ENCODE measurements around the gene SLC25A42. TPM values are rescaled to one million over a fixed set of nuclear protein-coding genes. Genes with fewer than 3 reads are reported as not detected.

Gene SLC25A42
- total RNA-seq, 1 donor from 2014 or later: 7.5 TPM

DNA sequence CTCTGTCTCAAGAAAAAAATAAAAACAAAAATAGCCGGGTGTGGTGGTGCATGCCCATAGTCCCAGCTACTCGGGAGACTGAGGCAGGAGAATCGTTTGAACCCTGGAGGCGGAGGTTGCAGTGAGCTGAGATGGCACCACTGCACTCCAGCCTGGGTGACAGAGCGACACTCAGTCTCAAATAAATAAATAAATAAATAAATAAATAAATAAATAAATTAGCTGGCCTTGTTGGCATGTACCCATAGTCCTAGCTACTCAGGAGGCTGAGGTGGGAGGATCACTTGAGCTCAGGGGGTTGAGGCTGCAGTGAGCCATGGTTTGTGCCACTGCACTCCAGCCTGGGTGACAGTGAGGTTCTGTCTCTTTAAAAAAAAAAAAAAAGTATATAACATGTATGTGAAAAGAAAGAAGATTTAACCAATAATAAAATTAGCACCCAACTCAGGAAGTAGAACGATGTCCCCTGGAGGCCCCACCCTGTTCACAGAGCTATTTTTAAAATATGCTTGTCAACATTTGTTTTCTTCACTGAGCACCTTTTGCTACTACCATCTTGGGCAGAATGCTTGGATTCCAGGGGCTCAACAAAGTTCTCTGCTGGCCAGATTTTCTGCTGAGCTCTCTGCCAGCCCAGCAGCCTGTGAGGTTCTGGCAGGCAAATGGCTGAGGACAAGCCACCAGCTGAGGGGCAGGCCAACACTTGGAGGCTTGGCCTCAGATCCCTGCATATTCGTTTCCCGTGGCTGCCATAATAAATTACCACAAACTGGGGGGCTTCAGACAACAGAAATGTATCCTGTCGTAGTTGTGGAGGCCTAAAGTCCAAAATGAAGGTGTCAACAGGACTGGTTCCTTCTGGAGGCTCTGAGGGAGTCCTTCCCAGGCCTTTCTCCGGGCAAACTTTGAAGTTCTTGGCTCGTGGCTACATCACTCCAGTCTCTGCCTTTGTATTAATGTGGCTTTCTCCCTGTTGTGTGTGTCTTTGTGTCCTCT is 5.2 kb downstream of the SLC25A42 start:
- peaks cover 8% of the 10 kb centered on the region for H3K27me3 Mint-ChIP-seq (ENCODE audit: unreplicated experiment)
- DNase-seq (ENCODE audit: low spot score): no peak
- no peak overlapping the region for H3K4me3 Mint-ChIP-seq (ENCODE audit: unreplicated experiment)
- TF ChIP-seq, protein P1, sequence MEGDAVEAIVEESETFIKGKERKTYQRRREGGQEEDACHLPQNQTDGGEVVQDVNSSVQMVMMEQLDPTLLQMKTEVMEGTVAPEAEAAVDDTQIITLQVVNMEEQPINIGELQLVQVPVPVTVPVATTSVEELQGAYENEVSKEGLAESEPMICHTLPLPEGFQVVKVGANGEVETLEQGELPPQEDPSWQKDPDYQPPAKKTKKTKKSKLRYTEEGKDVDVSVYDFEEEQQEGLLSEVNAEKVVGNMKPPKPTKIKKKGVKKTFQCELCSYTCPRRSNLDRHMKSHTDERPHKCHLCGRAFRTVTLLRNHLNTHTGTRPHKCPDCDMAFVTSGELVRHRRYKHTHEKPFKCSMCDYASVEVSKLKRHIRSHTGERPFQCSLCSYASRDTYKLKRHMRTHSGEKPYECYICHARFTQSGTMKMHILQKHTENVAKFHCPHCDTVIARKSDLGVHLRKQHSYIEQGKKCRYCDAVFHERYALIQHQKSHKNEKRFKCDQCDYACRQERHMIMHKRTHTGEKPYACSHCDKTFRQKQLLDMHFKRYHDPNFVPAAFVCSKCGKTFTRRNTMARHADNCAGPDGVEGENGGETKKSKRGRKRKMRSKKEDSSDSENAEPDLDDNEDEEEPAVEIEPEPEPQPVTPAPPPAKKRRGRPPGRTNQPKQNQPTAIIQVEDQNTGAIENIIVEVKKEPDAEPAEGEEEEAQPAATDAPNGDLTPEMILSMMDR (IDR thresholded peaks at IDR 0.05; ENCODE audit: unreplicated experiment): no peak
- peaks cover 8% of the 10 kb centered on the region for H3K4me1 Mint-ChIP-seq (ENCODE audit: unreplicated experiment)
- H3K27ac Mint-ChIP-seq (ENCODE audit: unreplicated experiment): no peak overlapping the region
- H3K9me3 Mint-ChIP-seq (ENCODE audit: unreplicated experiment): no peaks in the 10 kb centered on the region
- H3K36me3 Mint-ChIP-seq (ENCODE audit: low read depth, unreplicated experiment): no peaks in the 10 kb centered on the region

DNA sequence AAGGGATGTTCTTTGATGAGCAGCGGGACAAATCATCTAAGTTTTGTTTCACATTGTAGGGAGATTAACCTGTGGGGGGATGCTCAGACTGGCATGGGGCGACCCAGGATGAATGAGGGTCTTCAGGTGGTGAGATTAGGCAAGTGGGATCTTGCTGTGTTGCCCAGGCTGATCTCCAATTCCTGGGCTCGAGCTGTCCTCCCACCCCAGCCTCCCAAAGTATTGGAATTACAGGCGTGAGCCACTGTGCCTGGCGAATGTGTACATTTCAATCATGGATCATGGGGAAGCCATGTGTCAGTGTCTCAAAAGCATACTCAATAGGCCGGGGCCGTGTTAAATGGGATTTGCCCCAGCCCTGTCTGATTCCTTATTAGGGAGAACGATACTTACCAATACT is 8.1 kb downstream of the SLC25A42 start:
- Mint-ChIP-seq H3K9me3 (ENCODE audit: unreplicated experiment) (no peaks in the 10 kb centered on the region), H3K27me3 (ENCODE audit: unreplicated experiment) (peaks cover 12% of the 10 kb centered on the region), H3K27ac (ENCODE audit: unreplicated experiment) (no peak overlapping the region), H3K4me1 (ENCODE audit: unreplicated experiment) (no peaks in the 10 kb centered on the region), H3K36me3 (ENCODE audit: low read depth, unreplicated experiment) (no peaks in the 10 kb centered on the region), H3K4me3 (ENCODE audit: unreplicated experiment) (no peak overlapping the region)
- TF ChIP-seq, protein P1 (IDR thresholded peaks at IDR 0.05; ENCODE audit: unreplicated experiment): no peak
- no peak for DNase-seq (ENCODE audit: low spot score)

DNA sequence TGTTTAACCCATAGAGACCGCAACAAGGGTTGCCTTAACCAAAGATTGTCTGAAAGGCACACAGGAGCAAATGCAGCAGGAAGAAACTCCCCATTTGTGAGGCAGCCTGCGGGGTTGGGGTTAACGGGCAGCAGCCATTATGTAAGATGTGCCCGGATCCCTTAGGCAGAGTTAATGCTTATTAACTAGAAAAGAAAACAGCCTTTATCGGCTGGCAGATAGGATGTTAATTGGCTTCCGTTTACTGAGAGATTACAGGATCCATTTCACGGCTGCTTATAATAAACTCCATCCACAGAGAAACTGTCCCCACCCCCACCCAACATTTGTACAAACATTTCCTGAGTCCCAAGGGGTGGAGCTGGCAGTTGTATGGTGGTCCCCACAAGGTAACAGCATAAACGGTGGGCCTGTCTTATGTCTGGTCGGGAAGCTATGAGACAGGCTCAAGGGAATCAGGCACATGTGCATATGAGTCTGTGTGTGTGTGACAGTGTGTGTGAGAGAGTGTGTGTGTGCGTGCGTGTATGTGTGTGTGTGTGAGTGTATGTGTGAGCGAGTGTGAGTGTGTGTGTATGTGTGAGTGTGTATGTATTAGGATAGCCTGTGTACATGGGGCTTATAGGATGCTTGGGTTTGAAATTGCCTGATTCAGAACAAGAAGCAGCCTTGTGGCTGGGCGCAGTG is 10.5 kb downstream of the SLC25A42 start:
- Mint-ChIP-seq H3K36me3 (ENCODE audit: low read depth, unreplicated experiment) (no peaks in the 10 kb centered on the region), H3K4me3 (ENCODE audit: unreplicated experiment) (peak overlapping the region; percentile 21), H3K9me3 (ENCODE audit: unreplicated experiment) (no peaks in the 10 kb centered on the region), H3K27ac (ENCODE audit: unreplicated experiment) (no peak overlapping the region), H3K4me1 (ENCODE audit: unreplicated experiment) (no peaks in the 10 kb centered on the region), H3K27me3 (ENCODE audit: unreplicated experiment) (peaks cover 12% of the 10 kb centered on the region)
- DNase-seq (ENCODE audit: low spot score): no peak
- TF ChIP-seq, protein P1 (IDR thresholded peaks at IDR 0.05; ENCODE audit: unreplicated experiment): no peak

DNA sequence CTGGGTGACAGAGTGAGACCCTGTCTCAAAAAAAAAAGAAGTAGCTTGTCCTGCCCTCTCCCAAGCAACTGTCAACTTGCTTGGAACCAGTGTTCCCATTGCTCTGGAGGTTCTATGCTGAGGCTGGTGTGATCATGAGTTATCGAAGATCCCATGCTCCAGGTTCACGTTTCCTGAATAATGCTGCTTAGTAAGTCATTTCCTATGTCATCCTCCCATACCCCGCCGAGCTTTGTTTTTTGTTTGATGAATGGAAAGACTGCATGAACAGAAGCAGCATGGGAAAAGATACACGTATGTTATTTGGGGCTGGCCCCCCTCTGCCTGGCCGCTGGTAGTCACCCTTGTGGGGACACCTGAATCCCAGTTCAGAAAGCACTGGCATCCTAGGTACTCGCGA is 11.3 kb downstream of the SLC25A42 start:
- Mint-ChIP-seq H3K9me3 (ENCODE audit: unreplicated experiment) (no peaks in the 10 kb centered on the region), H3K27me3 (ENCODE audit: unreplicated experiment) (peaks cover 12% of the 10 kb centered on the region), H3K4me3 (ENCODE audit: unreplicated experiment) (no peak overlapping the region), H3K27ac (ENCODE audit: unreplicated experiment) (no peak overlapping the region), H3K36me3 (ENCODE audit: low read depth, unreplicated experiment) (no peaks in the 10 kb centered on the region), H3K4me1 (ENCODE audit: unreplicated experiment) (no peaks in the 10 kb centered on the region)
- TF ChIP-seq, protein P1 (IDR thresholded peaks at IDR 0.05; ENCODE audit: unreplicated experiment): no peak
- no peak for DNase-seq (ENCODE audit: low spot score)

Data from endothelial cell (in vitro differentiated cells).